Esophagus muscularis mucosa (tissue), 4 donors: ENCODE results near the gene HBS1L. TPM values are rescaled to one million over a fixed set of nuclear protein-coding genes. Genes with fewer than 3 reads are reported as not detected.

Experiments used
- DNase-seq: peaks from one replicate; pipeline ENCODE4 v3.0.0-alpha.2; 2017; ENCODE audit errors: extremely low spot score
- H3K27ac ChIP-seq, 4 donors: fragments of 200-600 bp; sonication (generic); replicated peaks in 1 of 4; 1 replicate in 3 of 4; 2 replicates in 1 of 4; pipeline ENCODE4 v1.5.1; 2016 to 2019; ENCODE audit warnings: mild to moderate bottlenecking in 1 of 4
- H3K27me3 ChIP-seq, 4 donors: fragments of 200-600 bp; sonication (generic); one replicate each; pipeline versions ENCODE4 v1.5.1 to v1.6.0; 2016 to 2019
- H3K36me3 ChIP-seq, 4 donors: fragments of 200-600 bp; sonication (generic); one replicate each; pipeline ENCODE4 v1.5.1; 2016 to 2019
- H3K4me1 ChIP-seq, 4 donors: fragments of 200-600 bp; sonication (generic); one replicate each; pipeline ENCODE4 v1.5.1; 2016 to 2019
- H3K4me3 ChIP-seq, 4 donors: fragments of 200-600 bp; sonication (generic); 1 replicate in 2 of 4; 2 replicates in 2 of 4; pipeline ENCODE4 v1.5.1; 2016 to 2019; ENCODE audit warnings: mild to moderate bottlenecking in 4 of 4, moderate library complexity in 1 of 4
- H3K9me3 ChIP-seq, 4 donors: fragments of 200-600 bp; sonication (generic); 1 replicate in 3 of 4; 2 replicates in 1 of 4; pipeline ENCODE4 v1.5.1; 2016 to 2019
- EP300 ChIP-seq: sonication (generic); formaldehyde crosslinking; IDR thresholded peaks from one replicate; pipeline ENCODE4 v1.6.1; 2017; ENCODE audit warnings: antibody characterized with exemption
- POLR2A ChIP-seq: fragments of 450-650 bp; IDR thresholded peaks from one replicate; pipeline ENCODE4 v1.6.1; 2017; ENCODE audit warnings: antibody characterized with exemption, moderate library complexity, mild to moderate bottlenecking, low read depth
- POLR2AphosphoS5 ChIP-seq, 2 donors: sonication (generic); formaldehyde crosslinking; IDR thresholded peaks; one replicate each; pipeline ENCODE4 v1.6.1; 2017; ENCODE audit warnings: antibody characterized with exemption in 2 of 2
- WGBS: methylation state at CpG from one replicate; pipeline ENCODE4 v1.1.5; 2018; 5-methylcytosine and 5-hydroxymethylcytosine counted together
- intact Hi-C: fragments of 100-400 bp; cut with DNase I; formaldehyde crosslinking; loops from one replicate; pipeline ENCODE4 v1.15.1; 2023
- total RNA-seq, 4 donors: library from RNA; depleted of rRNA; stranded (reverse); fragments of >200 nt; gene quantifications; one replicate each; pipeline versions ENCODE4 v1.1.0 to v1.2.1, GENCODE V29; 2016
- TF ChIP-seq, protein P1 (sequence below), 3 experiments: fragments of 200-600 bp in 2 of 3; fragments of 450-650 bp in 1 of 3; sonication (generic) in 2 of 3; IDR thresholded peaks; one replicate each; pipeline ENCODE4 v1.5.1; 2017 to 2019; ENCODE audit warnings: antibody characterized with exemption in 3 of 3, mild to moderate bottlenecking in 2 of 3, moderate library complexity in 1 of 3

HBS1L gene
- total RNA-seq, 4 donors from 2014 or later: 52.0 to 81.4 (median 58.2) TPM

DNA sequence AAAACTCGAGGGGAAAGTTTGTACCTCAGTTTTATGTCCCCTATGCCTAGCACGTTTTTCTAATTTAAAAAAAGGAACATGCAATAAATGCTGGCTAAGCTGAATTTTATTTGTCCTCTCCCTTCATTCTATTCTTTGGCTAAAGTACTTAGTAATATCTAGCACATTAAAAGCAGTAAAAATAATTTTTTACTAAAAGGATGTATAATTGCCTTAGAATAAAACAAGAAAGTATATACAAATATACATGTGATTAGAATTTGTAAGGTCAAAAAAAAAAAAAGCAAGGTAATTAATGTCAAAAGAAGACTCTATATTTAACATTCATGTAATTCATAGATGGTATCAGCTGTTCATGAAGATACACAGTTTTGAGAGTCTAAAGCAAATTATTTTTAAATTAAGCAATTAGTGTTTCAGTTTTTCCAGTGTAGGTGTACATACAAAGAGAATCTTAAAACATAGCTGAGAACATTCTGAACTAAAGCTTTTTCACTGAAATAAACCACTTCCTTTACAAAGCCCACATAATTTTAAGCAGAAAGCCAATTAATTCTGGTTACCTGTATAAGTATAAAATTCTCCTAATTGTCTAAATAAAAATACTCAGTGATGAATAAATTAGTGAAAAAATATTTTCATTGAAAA lies 32.4 kb downstream of the HBS1L start:
- Histone ChIP-seq H3K4me1 (no peaks in the 10 kb centered on the region), H3K27me3 (no peaks in the 10 kb centered on the region), H3K36me3 (no peaks in the 10 kb centered on the region), H3K9me3 (no peaks in the 10 kb centered on the region), H3K4me3 (no peak overlapping the region), H3K27ac (no peak overlapping the region)
- no peak for DNase-seq
- 88% methylated on average over 2 of the region's 2 CpGs for WGBS
- TF ChIP-seq, protein P1, sequence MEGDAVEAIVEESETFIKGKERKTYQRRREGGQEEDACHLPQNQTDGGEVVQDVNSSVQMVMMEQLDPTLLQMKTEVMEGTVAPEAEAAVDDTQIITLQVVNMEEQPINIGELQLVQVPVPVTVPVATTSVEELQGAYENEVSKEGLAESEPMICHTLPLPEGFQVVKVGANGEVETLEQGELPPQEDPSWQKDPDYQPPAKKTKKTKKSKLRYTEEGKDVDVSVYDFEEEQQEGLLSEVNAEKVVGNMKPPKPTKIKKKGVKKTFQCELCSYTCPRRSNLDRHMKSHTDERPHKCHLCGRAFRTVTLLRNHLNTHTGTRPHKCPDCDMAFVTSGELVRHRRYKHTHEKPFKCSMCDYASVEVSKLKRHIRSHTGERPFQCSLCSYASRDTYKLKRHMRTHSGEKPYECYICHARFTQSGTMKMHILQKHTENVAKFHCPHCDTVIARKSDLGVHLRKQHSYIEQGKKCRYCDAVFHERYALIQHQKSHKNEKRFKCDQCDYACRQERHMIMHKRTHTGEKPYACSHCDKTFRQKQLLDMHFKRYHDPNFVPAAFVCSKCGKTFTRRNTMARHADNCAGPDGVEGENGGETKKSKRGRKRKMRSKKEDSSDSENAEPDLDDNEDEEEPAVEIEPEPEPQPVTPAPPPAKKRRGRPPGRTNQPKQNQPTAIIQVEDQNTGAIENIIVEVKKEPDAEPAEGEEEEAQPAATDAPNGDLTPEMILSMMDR (IDR thresholded peaks at IDR 0.05): no peak
- TF ChIP-seq POLR2A (no peak), POLR2AphosphoS5 (IDR thresholded peaks at IDR 0.05) (no peak), EP300 (no peak)
- intact Hi-C loops: no loop called here

DNA sequence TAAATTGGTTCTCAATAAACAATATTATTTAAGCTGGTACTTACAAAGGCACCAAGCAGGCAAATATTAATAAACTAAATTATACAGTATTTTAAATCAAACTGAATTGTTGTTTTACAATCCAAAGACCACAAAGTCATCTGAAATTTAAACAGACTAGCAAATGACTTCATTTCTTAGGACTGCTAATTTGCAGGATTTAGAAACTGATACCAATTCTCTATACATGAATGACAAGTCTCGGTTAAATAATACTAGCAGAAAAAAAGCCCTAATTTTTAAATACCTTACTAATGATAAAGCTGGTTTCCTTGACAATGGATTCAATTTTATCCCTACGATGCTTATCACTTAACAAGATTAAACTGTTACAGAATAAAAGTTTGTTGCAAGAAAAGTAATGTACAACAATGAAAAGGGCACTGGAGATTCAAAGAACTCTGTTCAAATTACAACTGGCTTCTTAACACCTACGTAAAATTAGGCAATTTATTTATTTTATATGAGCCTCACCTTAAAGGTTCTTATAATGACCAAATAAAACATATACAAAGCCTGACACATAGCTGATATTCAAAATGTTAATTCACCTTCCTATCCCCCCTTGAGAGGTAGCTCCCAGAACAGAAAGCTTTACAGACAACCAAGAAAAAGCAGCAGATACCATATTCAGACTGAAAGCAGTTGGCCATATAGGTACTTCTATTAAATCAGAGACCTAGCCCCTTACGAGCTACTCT lies 33.1 kb downstream of the HBS1L start:
- no peak overlapping the region for H3K27ac ChIP-seq
- H3K4me3 ChIP-seq: no peak overlapping the region
- H3K4me1 ChIP-seq: no peaks in the 10 kb centered on the region
- intact Hi-C loops: no loop called here
- WGBS: 92% methylated on average over 4 of the region's 4 CpGs
- no peak for DNase-seq
- H3K27me3 ChIP-seq: no peaks in the 10 kb centered on the region
- H3K9me3 ChIP-seq: no peaks in the 10 kb centered on the region
- TF ChIP-seq POLR2A (no peak), POLR2AphosphoS5 (IDR thresholded peaks at IDR 0.05) (no peak), EP300 (no peak)
- TF ChIP-seq, protein P1 (IDR thresholded peaks at IDR 0.05): no peak
- H3K36me3 ChIP-seq: no peaks in the 10 kb centered on the region

DNA sequence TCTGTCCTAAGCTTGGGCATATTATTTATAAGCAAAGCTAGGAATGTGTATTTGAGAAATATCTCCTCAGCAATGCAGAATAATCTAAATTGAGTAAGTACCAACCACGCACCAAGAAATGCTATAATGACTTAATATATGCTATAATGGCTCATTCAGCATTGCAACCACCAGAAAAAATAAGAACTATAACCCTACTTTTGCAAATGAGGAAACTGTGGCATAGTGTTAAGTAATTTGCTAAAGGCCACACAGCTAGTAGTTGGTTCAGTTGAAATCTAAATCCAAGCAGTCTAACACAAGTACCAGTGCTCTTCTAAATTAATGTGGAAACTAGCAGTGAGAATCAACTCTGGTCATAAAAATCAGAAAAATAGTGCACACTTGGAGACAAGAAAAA lies 35.7 kb downstream of the HBS1L start:
- 93% methylated on average over 1 of the region's 1 CpG for WGBS
- no peak for DNase-seq

DNA sequence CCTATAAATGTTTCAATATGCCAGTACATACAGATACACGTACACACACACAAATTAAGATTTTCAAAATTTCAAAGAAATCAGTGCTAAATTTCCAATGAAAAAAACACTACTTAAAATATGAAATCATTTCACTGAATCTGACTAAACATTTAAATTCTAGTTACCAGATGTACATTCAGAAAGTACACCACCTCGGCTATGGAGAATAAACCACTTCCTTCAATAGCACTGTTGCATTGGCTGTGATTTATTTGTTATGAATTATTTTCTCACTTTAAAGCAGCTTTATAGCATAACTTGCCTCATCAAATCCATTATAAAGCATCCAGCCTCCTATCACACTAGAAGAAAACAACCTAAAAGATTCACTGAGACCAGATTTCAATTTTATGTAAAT lies 36.6 kb downstream of the HBS1L start:
- Histone ChIP-seq H3K27ac (no peak overlapping the region), H3K36me3 (no peaks in the 10 kb centered on the region), H3K4me1 (no peaks in the 10 kb centered on the region), H3K27me3 (no peaks in the 10 kb centered on the region), H3K9me3 (no peaks in the 10 kb centered on the region), H3K4me3 (no peak overlapping the region)
- intact Hi-C loops: no loop called here
- 91% methylated on average over 2 of the region's 2 CpGs for WGBS
- TF ChIP-seq EP300: no peak
- TF ChIP-seq, protein P1 (IDR thresholded peaks at IDR 0.05): no peak
- no peak for TF ChIP-seq POLR2AphosphoS5 (IDR thresholded peaks at IDR 0.05)
- no peak for TF ChIP-seq POLR2A
- DNase-seq: no peak

More for the DNA sequence above, 35.7 kb downstream of the HBS1L start:
- H3K27ac ChIP-seq: no peak overlapping the region
- TF ChIP-seq EP300 (no peak), POLR2AphosphoS5 (IDR thresholded peaks at IDR 0.05) (no peak), POLR2A (no peak)
- TF ChIP-seq, protein P1 (IDR thresholded peaks at IDR 0.05): no peak
- H3K4me3 ChIP-seq: no peak overlapping the region
- intact Hi-C loops: no loop called here
- no peaks in the 10 kb centered on the region for H3K36me3 ChIP-seq
- no peaks in the 10 kb centered on the region for H3K27me3 ChIP-seq
- no peaks in the 10 kb centered on the region for H3K4me1 ChIP-seq
- H3K9me3 ChIP-seq: no peaks in the 10 kb centered on the region
